ENCODE results near the gene CSMD2. TPM values are rescaled to one million over a fixed set of nuclear protein-coding genes. Genes with fewer than 3 reads are reported as not detected.

The CSMD2 gene
- total RNA-seq, 1 experiment from 2014 or later: 0.22 TPM

GRCh38 chr1:33781652-33782051 lies 383.4 kb downstream of the CSMD2 start (continued):
- TF ChIP-seq EGR1 (IDR thresholded peaks at IDR 0.05; ENCODE audit: low read depth): no peak
- no peak for TF ChIP-seq MAX (IDR thresholded peaks at IDR 0.05)
- TF ChIP-seq SP1 (IDR thresholded peaks at IDR 0.05; ENCODE audit: low read depth): no peak

- CTCF ChIA-PET: no interaction called here
- no peak for ATAC-seq
- no peaks in the 10 kb centered on the region for H4K20me1 ChIP-seq (ENCODE audit: insufficient read depth)
- H3K9ac ChIP-seq (ENCODE audit: low read length): no peak overlapping the region
- TF ChIP-seq REST (IDR thresholded peaks at IDR 0.05; ENCODE audit: low read depth): no peak
- TF ChIP-seq POLR2AphosphoS5 (IDR thresholded peaks at IDR 0.05; ENCODE audit: low read depth, low read length): no peak
- no peak for TF ChIP-seq CEBPB (IDR thresholded peaks at IDR 0.05; ENCODE audit: low read depth)
- no peak for TF ChIP-seq TCF7L2 (IDR thresholded peaks at IDR 0.05; ENCODE audit: borderline replicate concordance, extremely low read depth, insufficient read depth, insufficient read length)
- no peaks in the 10 kb centered on the region for H3K36me3 ChIP-seq (ENCODE audit: control insufficient read depth in 1 of 2, insufficient read depth in 2 of 2, low read length in 2 of 2)
- no peak overlapping the region for H3K4me3 ChIP-seq (replicated peaks in 1 of 2; ENCODE audit: low read depth in 1 of 2, low read length in 2 of 2)
- H3K9me3 ChIP-seq (ENCODE audit: control insufficient read depth in 1 of 2, insufficient read depth in 1 of 2, low read depth in 1 of 2, low read length in 2 of 2): no peaks in the 10 kb centered on the region
- H3K27me3 ChIP-seq (ENCODE audit: insufficient read depth, low read length): peaks cover 50% of the 10 kb centered on the region
- no peaks in the 10 kb centered on the region for H3K79me2 ChIP-seq (ENCODE audit: insufficient read depth, low read length)
- no peaks in the 10 kb centered on the region for H3K9me2 ChIP-seq (ENCODE audit: insufficient read depth)
- no peak overlapping the region for H2AFZ ChIP-seq (ENCODE audit: low read depth, low read length, poor library complexity, severe bottlenecking)
- no peak for DNase-seq (ENCODE audit: low read depth, low spot score)
- intact Hi-C loops (cut with micrococcal nuclease): no loop called here
- no peak overlapping the region for H3K27ac ChIP-seq (ENCODE audit: low read depth, low read length)
- RAD21 ChIA-PET (ENCODE audit: low non-redundant PET in 1 of 2, low total read pairs in 2 of 2, uncharacterized antibody in 2 of 2, unreplicated experiment in 2 of 2): no interaction called here
- no TSS peak for BruUV-seq (replicated peaks)
- POLR2A ChIA-PET: no interaction called here
- H3K4me2 ChIP-seq (ENCODE audit: low read length): no peak overlapping the region
- H3K4me1 ChIP-seq (ENCODE audit: control insufficient read depth in 1 of 2, insufficient read depth in 2 of 2, low read length in 2 of 2): no peaks in the 10 kb centered on the region
Measured at GRCh38 chr1:33777337-33777736, 387.7 kb downstream of the CSMD2 start.
